Measurements from ENCODE around the gene TIMM50. TPM values are rescaled to one million over a fixed set of nuclear protein-coding genes. Genes with fewer than 3 reads are reported as not detected.
"Not testable (repeated sequence)": the region's sequence is repeated elsewhere in the genome, so short reads cannot be mapped to it uniquely, and the experiment has no call there.

The TIMM50 gene
- total RNA-seq, 3 donors from 2014 or later: 39.4 to 45.6 (median 41.1) TPM

- TF ChIP-seq CTCF (IDR thresholded peaks at IDR 0.05) (peak in 2 of 3 donors; percentile 55 to 63), POLR2A (IDR thresholded peaks at IDR 0.05) (no peak)
- no peak for DNase-seq (ENCODE audit: low spot score in 2 of 2)
- H3K27me3 ChIP-seq: no peaks in the 10 kb centered on the region
- H3K4me3 ChIP-seq: no peak overlapping the region
- H3K4me1 ChIP-seq: no peaks in the 10 kb centered on the region
- peaks cover 12% of the 10 kb centered on the region for H3K36me3 ChIP-seq
- H3K9me3 ChIP-seq: no peaks in the 10 kb centered on the region
- H3K27ac ChIP-seq: no peak overlapping the region
- intact Hi-C loops (cut with DNase I; ENCODE audit: low total_unique reads): no loop called here
Observed at GRCh38 chr19:39474139-39474620, 6.5 kb upstream of the TIMM50 start.

GRCh38 chr19:39475748-39476147 lies 4.9 kb upstream of the TIMM50 start:
- no peaks in the 10 kb centered on the region for H3K4me1 ChIP-seq
- no peaks in the 10 kb centered on the region for H3K27me3 ChIP-seq
- DNase-seq (ENCODE audit: low spot score in 2 of 2): no peak
- no peak overlapping the region for H3K27ac ChIP-seq
- intact Hi-C loops (cut with DNase I; ENCODE audit: low total_unique reads): loop anchor here (1.0 kb wide), 1 partner anchor 39 kb away; no protein-coding TSS in a partner anchor
- H3K4me3 ChIP-seq: no peak overlapping the region
- no peaks in the 10 kb centered on the region for H3K9me3 ChIP-seq
- H3K36me3 ChIP-seq: peaks cover 4% of the 10 kb centered on the region
- TF ChIP-seq POLR2A (IDR thresholded peaks at IDR 0.05) (no peak), POLR2AphosphoS5 (IDR thresholded peaks at IDR 0.05) (no peak), CTCF (IDR thresholded peaks at IDR 0.05) (no peak)

GRCh38 chr19:39479319-39479801 lies 1.3 kb upstream of the TIMM50 start:
- H3K36me3 ChIP-seq; H3K27ac ChIP-seq; intact Hi-C loops (cut with DNase I; ENCODE audit: low total_unique reads): not testable (repeated sequence)

GRCh38 chr19:39479916-39480315 lies 722 bp upstream of the TIMM50 start:
- Histone ChIP-seq H3K27me3 (no peaks in the 10 kb centered on the region), H3K4me3 (peak overlapping the region; percentile 63 to 96 (median 92)), H3K27ac (peak overlapping the region; percentile 86 to 88), H3K9me3 (no peaks in the 10 kb centered on the region), H3K36me3 (no peaks in the 10 kb centered on the region), H3K4me1 (peaks cover 4 to 8% of the 10 kb centered on the region in 2 donors)
- no peak for DNase-seq (ENCODE audit: low spot score in 2 of 2)
- intact Hi-C loops (cut with DNase I; ENCODE audit: low total_unique reads): loop anchor here (1.0 kb wide), 1 partner anchor 27 kb away; no protein-coding TSS in a partner anchor
- no peak for TF ChIP-seq POLR2AphosphoS5 (IDR thresholded peaks at IDR 0.05)
- no peak for TF ChIP-seq CTCF (IDR thresholded peaks at IDR 0.05)
- TF ChIP-seq POLR2A (IDR thresholded peaks at IDR 0.05): no peak

More at GRCh38 chr19:39479319-39479801, 1.3 kb upstream of the TIMM50 start:
- H3K4me3 ChIP-seq; DNase-seq (ENCODE audit: low spot score in 2 of 2); H3K9me3 ChIP-seq; H3K27me3 ChIP-seq; H3K4me1 ChIP-seq: not testable (repeated sequence)

GRCh38 chr19:39481229-39481545 lies 549 bp downstream of the TIMM50 start:
- TF ChIP-seq CTCF (IDR thresholded peaks at IDR 0.05) (no peak), POLR2AphosphoS5 (IDR thresholded peaks at IDR 0.05) (no peak), POLR2A (IDR thresholded peaks at IDR 0.05) (no peak)
- Histone ChIP-seq H3K27ac (peak overlapping the region; percentile 86 to 88), H3K4me1 (peaks cover 4 to 8% of the 10 kb centered on the region in 2 donors), H3K9me3 (no peaks in the 10 kb centered on the region), H3K27me3 (no peaks in the 10 kb centered on the region), H3K36me3 (no peaks in the 10 kb centered on the region), H3K4me3 (peak overlapping the region; percentile 63 to 96 (median 92))
- intact Hi-C loops (cut with DNase I; ENCODE audit: low total_unique reads): no loop called here
- no peak for DNase-seq (ENCODE audit: low spot score in 2 of 2)

GRCh38 chr19:39481676-39482075 lies 1.0 kb downstream of the TIMM50 start:
- no peak for TF ChIP-seq CTCF (IDR thresholded peaks at IDR 0.05)
- TF ChIP-seq POLR2AphosphoS5 (IDR thresholded peaks at IDR 0.05): no peak
- no peak for TF ChIP-seq POLR2A (IDR thresholded peaks at IDR 0.05)
- Histone ChIP-seq H3K9me3 (no peaks in the 10 kb centered on the region), H3K27ac (no peak overlapping the region), H3K4me3 (peak overlapping the region; percentile 63 to 96 (median 92)), H3K36me3 (no peaks in the 10 kb centered on the region), H3K4me1 (peaks cover 4 to 8% of the 10 kb centered on the region in 2 donors), H3K27me3 (no peaks in the 10 kb centered on the region)
- no peak for DNase-seq (ENCODE audit: low spot score in 2 of 2)
- intact Hi-C loops (cut with DNase I; ENCODE audit: low total_unique reads): no loop called here

Measured in breast epithelium (tissue), 4 donors.